A673 (cell line): Measurements from ENCODE around the gene LIMS1.

Source experiments
- EZH2 ChIP-seq: fragments of 200-600 bp; sonication (generic); IDR thresholded peaks from 2 replicates; pipeline ENCODE4 v1.6.1; 2017; ENCODE audit warnings: borderline replicate concordance, low read depth, mild to moderate bottlenecking, mixed read lengths, antibody characterized with exemption, low read length; ENCODE audit not compliant: poor library complexity, severe bottlenecking
- TF ChIP-seq, protein P1 (sequence below): fragments of 300-800, 200-600 bp; sonication (generic); conservative IDR thresholded peaks from 2 replicates; pipeline ENCODE4 v1.5.1; 2017; ENCODE audit warnings: low read depth, mild to moderate bottlenecking, antibody characterized with exemption, low read length, moderate library complexity, mixed read lengths

DNA sequence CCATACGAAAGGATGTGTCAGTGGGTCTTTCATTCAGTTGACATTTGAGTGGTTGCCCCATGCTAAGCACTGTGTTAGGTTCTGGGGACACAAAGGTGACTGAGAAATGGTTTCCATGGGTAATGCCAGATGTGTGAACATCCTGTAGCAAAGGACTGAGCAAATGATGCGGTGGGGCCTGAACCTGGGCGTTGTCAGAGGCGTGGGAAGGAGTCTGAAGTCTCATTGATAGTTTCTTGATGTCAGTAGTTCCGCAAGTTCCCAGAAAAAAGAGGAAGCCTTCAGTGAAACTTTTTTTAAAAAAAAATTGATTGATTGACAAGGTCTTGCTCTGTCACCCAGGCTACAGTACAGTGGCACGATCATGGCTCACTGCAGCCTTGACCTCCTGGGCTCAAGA, 56.9 kb downstream of the LIMS1 start:
- TF ChIP-seq, protein P1, sequence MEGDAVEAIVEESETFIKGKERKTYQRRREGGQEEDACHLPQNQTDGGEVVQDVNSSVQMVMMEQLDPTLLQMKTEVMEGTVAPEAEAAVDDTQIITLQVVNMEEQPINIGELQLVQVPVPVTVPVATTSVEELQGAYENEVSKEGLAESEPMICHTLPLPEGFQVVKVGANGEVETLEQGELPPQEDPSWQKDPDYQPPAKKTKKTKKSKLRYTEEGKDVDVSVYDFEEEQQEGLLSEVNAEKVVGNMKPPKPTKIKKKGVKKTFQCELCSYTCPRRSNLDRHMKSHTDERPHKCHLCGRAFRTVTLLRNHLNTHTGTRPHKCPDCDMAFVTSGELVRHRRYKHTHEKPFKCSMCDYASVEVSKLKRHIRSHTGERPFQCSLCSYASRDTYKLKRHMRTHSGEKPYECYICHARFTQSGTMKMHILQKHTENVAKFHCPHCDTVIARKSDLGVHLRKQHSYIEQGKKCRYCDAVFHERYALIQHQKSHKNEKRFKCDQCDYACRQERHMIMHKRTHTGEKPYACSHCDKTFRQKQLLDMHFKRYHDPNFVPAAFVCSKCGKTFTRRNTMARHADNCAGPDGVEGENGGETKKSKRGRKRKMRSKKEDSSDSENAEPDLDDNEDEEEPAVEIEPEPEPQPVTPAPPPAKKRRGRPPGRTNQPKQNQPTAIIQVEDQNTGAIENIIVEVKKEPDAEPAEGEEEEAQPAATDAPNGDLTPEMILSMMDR: no peak
- TF ChIP-seq EZH2: no peak
